Activated T-helper 2 cell treated with anti-CD3 and anti-CD28 coated beads, Interferon-gamma antibody, Interleukin-2, Interleukin-4, amounts not matched to agents 10 μg/mL and 5 μg/mL and 100 μg/mL, durations not matched to agents 14 hours and 24 hours and 36 hours (primary cell): Measurements from ENCODE around the gene LGALS7. TPM values are rescaled to one million over a fixed set of nuclear protein-coding genes. Genes with fewer than 3 reads are reported as not detected.
"Not testable (repeated sequence)": the region's sequence is repeated elsewhere in the genome, so short reads cannot be mapped to it uniquely, and the experiment has no call there.

Source experiments
- DNase-seq: peaks from one replicate; pipeline ENCODE4 v3.0.0; 2021; ENCODE audit warnings: low spot score
- H3K27ac Mint-ChIP-seq: one replicate; pipeline ENCODE4 v1.8.0; 2021; ENCODE audit warnings: mixed read lengths
- H3K27me3 Mint-ChIP-seq: one replicate; pipeline ENCODE4 v1.8.0; 2021; ENCODE audit warnings: low read depth, mixed read lengths
- H3K36me3 Mint-ChIP-seq: one replicate; pipeline ENCODE4 v1.8.0; 2021; ENCODE audit warnings: low read depth, mixed read lengths
- H3K4me1 Mint-ChIP-seq: one replicate; pipeline ENCODE4 v1.8.0; 2021; ENCODE audit warnings: low read depth, mixed read lengths
- H3K4me3 Mint-ChIP-seq: one replicate; pipeline ENCODE4 v1.8.0; 2021; ENCODE audit warnings: low read depth, mild to moderate bottlenecking, moderate library complexity, mixed read lengths
- H3K9me3 Mint-ChIP-seq: one replicate; pipeline ENCODE4 v1.8.0; 2021; ENCODE audit warnings: mixed read lengths
- intact Hi-C: fragments of 100-400 bp; cut with micrococcal nuclease; formaldehyde crosslinking; loops from one replicate; pipeline ENCODE4 v1.15.1; 2023
- total RNA-seq: library from RNA; stranded (reverse); gene quantifications from 2 replicates; pipeline ENCODE4 v1.2.3, GENCODE V29; 2022

LGALS7 gene
- not detected in 2 replicates for total RNA-seq

GRCh38 chr19:38773469-38774177, at the start of gene LGALS7:
Gene LGALS7, minus strand, starts transcription at chr19:38773517. Its CDS starts 25 bp downstream, at chr19:38773492.
- H3K27ac Mint-ChIP-seq = no peak within 1 kb of the TSS
- intact Hi-C loops = no loop called here

GRCh38 chr19:38821230-38821825, 48.0 kb upstream of the LGALS7 start:
- H3K9me3 Mint-ChIP-seq, H3K27ac Mint-ChIP-seq, intact Hi-C loops: not testable (repeated sequence)

More at GRCh38 chr19:38773469-38774177, at the start of gene LGALS7:
- DNase-seq = no peak
- Mint-ChIP-seq H3K4me1 (peaks cover 4% of the 10 kb centered on the region), H3K9me3 (no peaks in the 10 kb centered on the region), H3K27me3 (peaks cover 1% of the 10 kb centered on the region), H3K4me3 (no peak within 1 kb of the TSS), H3K36me3 (no peaks in the 10 kb centered on the region)

GRCh38 chr19:38819231-38819920, 46.1 kb upstream of the LGALS7 start:
- Mint-ChIP-seq H3K4me1 (peaks cover 2% of the 10 kb centered on the region), H3K9me3 (no peaks in the 10 kb centered on the region), H3K36me3 (peaks cover 56% of the 10 kb centered on the region), H3K27me3 (no peaks in the 10 kb centered on the region), H3K4me3 (no peak overlapping the region), H3K27ac (no peak overlapping the region)
- intact Hi-C loops = no loop called here
- no peak for DNase-seq

More at GRCh38 chr19:38821230-38821825, 48.0 kb upstream of the LGALS7 start:
- H3K4me3 Mint-ChIP-seq, H3K27me3 Mint-ChIP-seq, H3K4me1 Mint-ChIP-seq, DNase-seq: not testable (repeated sequence)
- peaks cover 59% of the 10 kb centered on the region for H3K36me3 Mint-ChIP-seq

GRCh38 chr19:38817081-38817480, 43.8 kb upstream of the LGALS7 start:
- no peaks in the 10 kb centered on the region for H3K9me3 Mint-ChIP-seq
- H3K27ac Mint-ChIP-seq = no peak overlapping the region
- peaks cover 35% of the 10 kb centered on the region for H3K36me3 Mint-ChIP-seq
- no peaks in the 10 kb centered on the region for H3K4me1 Mint-ChIP-seq
- DNase-seq = no peak
- H3K27me3 Mint-ChIP-seq = no peaks in the 10 kb centered on the region
- H3K4me3 Mint-ChIP-seq = no peak overlapping the region
- intact Hi-C loops = no loop called here

- peaks cover 31% of the 10 kb centered on the region for H3K36me3 Mint-ChIP-seq
- no peaks in the 10 kb centered on the region for H3K27me3 Mint-ChIP-seq
- no peak overlapping the region for H3K4me3 Mint-ChIP-seq
- H3K27ac Mint-ChIP-seq = no peak overlapping the region
- no peaks in the 10 kb centered on the region for H3K9me3 Mint-ChIP-seq
- no peaks in the 10 kb centered on the region for H3K4me1 Mint-ChIP-seq
- no peak for DNase-seq
- intact Hi-C loops = no loop called here
These were observed 42.9 kb upstream of the LGALS7 start for GRCh38 chr19:38816131-38816750.

- Mint-ChIP-seq H3K27ac (no peak overlapping the region), H3K9me3 (no peaks in the 10 kb centered on the region), H3K4me3 (no peak overlapping the region), H3K4me1 (no peaks in the 10 kb centered on the region), H3K36me3 (peaks cover 25% of the 10 kb centered on the region), H3K27me3 (no peaks in the 10 kb centered on the region)
- DNase-seq = no peak
- intact Hi-C loops = no loop called here
These were observed 42.0 kb upstream of the LGALS7 start for GRCh38 chr19:38815059-38816001.

GRCh38 chr19:38813932-38814331, 40.6 kb upstream of the LGALS7 start:
- H3K27me3 Mint-ChIP-seq, H3K27ac Mint-ChIP-seq, H3K9me3 Mint-ChIP-seq, H3K4me1 Mint-ChIP-seq, H3K4me3 Mint-ChIP-seq, intact Hi-C loops, DNase-seq: not testable (repeated sequence)
- H3K36me3 Mint-ChIP-seq = peaks cover 22% of the 10 kb centered on the region

- intact Hi-C loops = no loop called here
- no peaks in the 10 kb centered on the region for H3K9me3 Mint-ChIP-seq
- no peaks in the 10 kb centered on the region for H3K4me1 Mint-ChIP-seq
- H3K27ac Mint-ChIP-seq = no peak overlapping the region
- H3K36me3 Mint-ChIP-seq = peaks cover 22% of the 10 kb centered on the region
- H3K4me3 Mint-ChIP-seq = no peak overlapping the region
- H3K27me3 Mint-ChIP-seq = no peaks in the 10 kb centered on the region
- DNase-seq = no peak
These were observed 40.0 kb upstream of the LGALS7 start for GRCh38 chr19:38813323-38813722.

GRCh38 chr19:38812841-38813320, 39.6 kb upstream of the LGALS7 start, which contains the start of gene LGALS4:
Gene LGALS4, minus strand, starts transcription at chr19:38812945. Its CDS starts 59 bp downstream, at chr19:38812886.
- intact Hi-C loops = no loop called here
- no peak for DNase-seq
- H3K27ac Mint-ChIP-seq = no peak within 1 kb of the TSS
- peaks cover 22% of the 10 kb centered on the region for H3K36me3 Mint-ChIP-seq
- H3K4me1 Mint-ChIP-seq = no peaks in the 10 kb centered on the region
- no peak within 1 kb of the TSS for H3K4me3 Mint-ChIP-seq
- no peaks in the 10 kb centered on the region for H3K9me3 Mint-ChIP-seq
- H3K27me3 Mint-ChIP-seq = no peaks in the 10 kb centered on the region

GRCh38 chr19:38812009-38812840, 38.9 kb upstream of the LGALS7 start:
- Mint-ChIP-seq H3K4me3 (no peak overlapping the region), H3K4me1 (no peaks in the 10 kb centered on the region), H3K27me3 (no peaks in the 10 kb centered on the region), H3K9me3 (no peaks in the 10 kb centered on the region), H3K36me3 (peaks cover 17% of the 10 kb centered on the region), H3K27ac (no peak overlapping the region)
- intact Hi-C loops = no loop called here
- no peak for DNase-seq

GRCh38 chr19:38809592-38810252, 36.4 kb upstream of the LGALS7 start:
- Mint-ChIP-seq H3K9me3 (no peaks in the 10 kb centered on the region), H3K4me1 (peaks cover 2% of the 10 kb centered on the region), H3K27ac (no peak overlapping the region), H3K36me3 (no peaks in the 10 kb centered on the region), H3K27me3 (no peaks in the 10 kb centered on the region), H3K4me3 (no peak overlapping the region)
- no peak for DNase-seq
- intact Hi-C loops = loop anchor here (10.0 kb wide), 1 partner anchor 55 kb away; no protein-coding TSS in a partner anchor
